Renal cortical epithelial cell (primary cell): ENCODE data around the gene HHATL. TPM values are rescaled to one million over a fixed set of nuclear protein-coding genes. Genes with fewer than 3 reads are reported as not detected.

Experiments used
- DNase-seq: peaks from one replicate; pipeline ENCODE4 v3.0.0-alpha.2; 2011; ENCODE audit warnings: low read depth
- total RNA-seq: library from RNA; depleted of rRNA; stranded (reverse); fragments of >200 nt; gene quantifications from 2 replicates; pipeline ENCODE4 v1.2.3, GENCODE V29; 2014

Gene HHATL
- total RNA-seq, 1 donor from 2014 or later = not detected

DNA sequence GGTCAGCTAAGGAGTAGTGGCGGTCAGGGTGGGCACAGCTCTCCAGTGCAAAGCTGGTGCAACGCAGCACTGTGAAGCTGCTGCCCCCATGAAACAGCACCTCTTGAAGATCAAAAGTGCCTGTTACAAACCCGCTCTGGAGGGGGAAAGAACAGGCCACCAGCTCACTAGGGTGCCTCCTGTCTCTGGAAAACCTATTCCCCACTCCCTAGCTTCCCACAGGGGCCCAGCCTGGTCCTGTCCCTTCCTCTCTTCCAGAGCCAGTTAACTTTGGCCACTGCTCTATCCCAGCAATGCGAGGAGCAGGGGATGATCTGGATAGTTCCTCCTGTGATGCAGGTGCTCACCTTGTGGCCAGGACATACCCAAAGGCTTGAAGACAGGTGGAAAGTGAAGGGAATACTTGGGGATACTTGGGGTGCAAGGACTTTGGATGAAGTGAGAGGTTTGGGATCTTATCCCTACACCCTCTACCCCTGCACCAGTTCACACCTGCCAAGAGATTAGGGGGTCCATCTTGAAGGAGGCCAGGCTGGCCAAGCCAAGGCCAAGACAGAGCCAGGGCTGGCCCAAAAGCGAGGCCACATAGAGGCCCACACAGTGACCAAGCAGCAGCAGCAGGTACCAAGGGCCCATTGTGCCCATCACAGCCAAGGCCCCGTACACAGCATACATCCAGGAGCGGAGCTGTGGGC is 4.2 kb downstream of the HHATL start:
- no peak for DNase-seq

DNA sequence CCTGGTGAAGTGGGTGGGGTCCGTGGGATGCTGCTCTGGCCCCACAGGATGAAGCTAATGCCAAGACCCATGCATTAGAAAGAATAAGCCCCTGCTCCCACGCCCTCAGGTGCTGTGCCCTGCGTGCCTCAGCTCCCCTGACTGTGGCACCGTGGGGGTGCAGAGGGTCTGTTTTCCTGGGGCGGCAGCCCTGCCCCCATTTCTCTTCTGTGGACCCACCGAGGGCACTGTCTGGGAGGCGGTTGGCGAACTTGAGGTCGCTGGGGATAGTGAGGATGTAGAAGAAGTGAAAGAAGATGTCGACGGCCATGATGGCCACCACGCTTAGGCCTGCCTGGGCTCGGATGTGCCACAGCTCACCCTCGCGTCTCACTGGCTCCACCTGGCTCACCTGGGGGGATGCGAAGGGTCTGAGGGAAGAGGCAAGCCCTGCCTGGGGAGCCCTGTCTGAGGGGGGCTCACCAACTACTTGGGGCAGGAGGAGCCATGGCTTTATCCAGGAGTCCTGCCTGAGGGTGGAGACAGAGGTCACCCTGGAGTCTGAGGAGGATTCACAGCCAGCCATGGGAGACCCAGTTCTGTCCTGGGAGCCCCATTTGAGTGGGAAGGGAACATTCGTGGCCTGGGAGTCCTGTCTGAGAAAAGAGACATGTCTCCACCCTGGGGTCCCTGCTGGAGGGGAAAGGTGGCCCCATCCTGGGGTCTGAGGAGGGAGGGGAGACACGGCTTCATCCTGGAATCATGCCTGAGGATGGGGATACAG is 5.1 kb downstream of the HHATL start:
- no peak for DNase-seq

DNA sequence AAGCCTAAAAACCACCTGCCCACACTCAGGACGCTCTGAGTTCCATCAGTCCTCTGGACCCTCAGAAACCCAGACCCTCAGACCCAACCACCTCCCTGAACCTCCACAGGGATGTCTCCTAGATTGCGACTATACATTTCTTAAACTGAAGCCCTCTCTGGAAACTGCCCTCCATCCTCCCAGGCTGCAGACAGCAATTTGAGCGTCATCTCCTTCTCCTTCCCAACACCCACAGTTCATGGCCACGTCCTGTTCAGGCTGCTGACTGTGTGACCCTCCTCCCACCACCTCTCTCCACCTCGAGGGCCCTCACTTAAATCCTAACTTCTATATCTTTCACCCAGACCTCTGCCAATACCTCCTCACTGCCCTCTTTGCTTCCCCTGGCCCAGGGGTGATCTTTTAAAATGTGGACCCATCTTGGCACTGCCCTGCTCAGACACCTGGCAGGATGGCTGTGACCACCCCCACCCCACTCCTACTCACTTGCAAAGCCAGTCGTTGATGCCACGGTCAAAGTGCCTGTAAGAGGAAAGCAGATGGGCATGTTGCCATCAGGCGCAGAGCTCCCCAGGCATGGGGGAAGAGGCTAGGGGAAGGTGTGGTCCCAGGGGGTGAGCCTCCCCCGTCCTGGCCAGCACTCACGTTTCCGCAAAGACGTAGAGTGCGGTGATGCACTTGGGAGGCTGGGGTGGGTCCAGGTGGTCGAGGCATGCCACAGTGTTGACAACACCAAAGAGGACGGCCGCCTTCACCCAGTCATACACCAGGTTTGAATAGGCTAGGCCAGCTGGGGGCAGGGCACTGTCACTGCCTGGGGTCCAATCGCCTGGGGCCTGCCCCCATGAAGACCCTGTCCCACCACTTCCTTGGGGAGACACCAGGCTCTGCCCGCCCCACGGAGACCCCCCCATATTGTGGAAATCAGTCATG is 6.0 kb downstream of the HHATL start:
- DNase-seq = no peak

DNA sequence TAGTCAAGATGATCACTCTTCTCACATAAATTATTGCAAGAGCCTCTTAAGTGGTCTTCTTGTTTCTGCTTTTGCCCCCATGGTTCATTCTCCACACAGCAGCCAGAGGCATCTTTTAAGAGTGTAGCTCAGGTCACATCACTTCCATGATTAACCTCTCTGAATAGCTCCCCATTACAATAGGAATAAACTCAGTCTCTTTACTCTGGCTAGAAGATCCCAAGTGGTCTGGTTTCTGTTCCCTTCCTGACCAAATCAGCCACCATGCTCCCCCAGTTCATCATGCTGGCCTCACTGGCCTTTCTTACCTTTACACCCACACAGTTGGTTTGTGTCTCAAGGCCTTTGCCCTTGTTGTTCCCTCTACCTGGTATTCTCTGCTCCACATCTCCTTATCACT is 8.2 kb downstream of the HHATL start:
- DNase-seq = no peak

DNA sequence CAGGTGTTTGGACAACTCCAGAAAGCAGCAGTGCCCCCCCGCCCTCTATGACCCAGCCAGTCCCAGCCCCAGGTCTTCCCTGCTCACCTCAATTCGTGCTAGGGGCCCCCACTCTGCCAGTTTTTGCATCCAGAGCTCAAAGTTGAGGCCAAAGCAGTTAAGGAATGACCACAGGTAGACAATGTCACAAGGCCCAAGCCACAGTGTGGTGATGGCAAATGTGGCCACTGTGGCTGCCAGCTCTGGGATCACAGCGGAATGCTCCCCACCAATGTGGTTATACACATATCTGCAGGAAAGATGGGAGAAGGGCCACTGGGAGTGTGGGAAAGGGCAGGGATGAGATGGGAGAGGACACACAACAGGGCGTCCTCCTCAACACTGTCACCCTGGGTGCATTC is 9.1 kb downstream of the HHATL start:
- DNase-seq = no peak

DNA sequence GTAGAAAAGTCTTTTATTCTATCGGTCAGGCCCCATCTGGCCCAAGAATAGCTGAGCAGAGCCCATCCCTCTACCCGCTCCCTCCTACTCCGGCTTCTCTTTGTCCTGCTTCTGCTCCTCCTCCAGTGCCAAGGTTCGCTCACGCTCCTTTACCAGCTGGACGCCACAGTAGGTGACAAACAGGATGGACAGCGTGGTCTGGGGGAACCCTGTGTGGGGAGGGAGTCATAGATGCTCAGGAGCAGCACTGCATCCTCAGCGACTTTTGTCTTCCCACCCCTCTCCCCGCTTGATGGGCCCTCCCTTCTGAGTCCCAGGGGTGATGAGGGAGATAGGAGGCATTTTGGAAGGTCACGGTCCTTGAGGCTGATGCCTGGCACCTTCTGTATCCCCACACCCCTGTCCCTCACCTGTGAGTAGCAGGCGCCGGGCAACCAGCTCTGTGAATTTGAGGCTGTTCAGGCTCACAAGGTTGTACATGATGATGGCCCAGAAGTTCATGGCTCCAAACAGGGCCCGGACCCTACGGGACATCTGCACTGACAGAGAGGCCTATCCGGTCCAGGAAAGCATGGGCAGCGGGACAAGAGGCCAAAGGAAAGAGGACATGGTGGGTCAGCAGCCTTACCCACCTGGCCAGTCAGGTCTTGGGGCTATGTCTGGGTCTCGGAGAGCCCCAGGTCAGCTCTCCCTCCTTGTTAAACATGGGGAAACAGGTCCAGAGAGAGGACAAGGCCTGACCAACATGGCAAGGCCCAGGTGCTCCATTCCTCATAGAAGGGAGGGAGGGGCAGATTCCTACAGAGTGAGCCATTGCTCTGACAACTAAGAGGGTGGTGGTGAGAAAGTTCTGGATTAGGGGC is 9.7 kb downstream of the HHATL start:
- no peak for DNase-seq

DNA sequence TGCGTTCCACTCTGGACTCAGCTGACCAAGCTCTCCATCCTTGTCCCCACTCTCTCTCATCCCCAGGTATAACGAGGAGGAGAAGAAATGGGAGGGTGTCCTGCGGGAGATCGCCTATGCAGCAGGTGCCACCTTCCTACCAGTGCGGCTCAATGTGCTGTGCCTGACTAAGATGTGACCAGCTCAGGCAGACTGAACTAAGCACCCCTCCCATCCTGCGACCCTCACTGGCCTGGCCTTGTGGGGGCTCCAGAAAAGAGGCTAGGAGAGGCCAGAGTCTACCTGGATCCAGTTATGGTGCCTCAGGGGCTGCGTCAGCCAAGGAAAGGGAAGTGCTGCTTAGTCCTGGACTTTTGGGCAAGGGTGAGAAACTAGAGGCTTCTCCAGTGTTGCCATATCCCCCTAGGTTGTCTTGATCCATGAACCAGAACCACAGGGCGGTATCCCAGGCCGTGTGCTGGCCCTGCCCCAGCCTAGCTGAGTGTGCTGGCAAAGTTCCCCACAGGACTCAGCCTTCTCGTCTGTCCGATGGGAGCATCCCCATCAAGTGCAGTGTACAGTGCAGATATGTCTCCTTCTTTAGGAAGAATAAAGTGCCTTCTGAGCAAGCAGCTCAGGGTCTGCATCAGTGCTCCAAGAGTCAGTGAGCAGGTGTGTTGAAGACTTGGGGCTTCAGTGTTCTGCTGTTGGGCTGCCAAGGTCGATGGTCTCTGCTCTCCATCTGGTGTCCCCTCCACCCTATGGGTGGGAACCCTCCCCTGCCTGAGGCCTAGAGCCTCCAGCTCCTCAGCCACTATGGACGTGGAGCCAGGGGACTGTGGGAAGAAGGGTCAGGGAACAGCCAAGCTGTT is 10.6 kb downstream of the HHATL start:
- DNase-seq = no peak

DNA sequence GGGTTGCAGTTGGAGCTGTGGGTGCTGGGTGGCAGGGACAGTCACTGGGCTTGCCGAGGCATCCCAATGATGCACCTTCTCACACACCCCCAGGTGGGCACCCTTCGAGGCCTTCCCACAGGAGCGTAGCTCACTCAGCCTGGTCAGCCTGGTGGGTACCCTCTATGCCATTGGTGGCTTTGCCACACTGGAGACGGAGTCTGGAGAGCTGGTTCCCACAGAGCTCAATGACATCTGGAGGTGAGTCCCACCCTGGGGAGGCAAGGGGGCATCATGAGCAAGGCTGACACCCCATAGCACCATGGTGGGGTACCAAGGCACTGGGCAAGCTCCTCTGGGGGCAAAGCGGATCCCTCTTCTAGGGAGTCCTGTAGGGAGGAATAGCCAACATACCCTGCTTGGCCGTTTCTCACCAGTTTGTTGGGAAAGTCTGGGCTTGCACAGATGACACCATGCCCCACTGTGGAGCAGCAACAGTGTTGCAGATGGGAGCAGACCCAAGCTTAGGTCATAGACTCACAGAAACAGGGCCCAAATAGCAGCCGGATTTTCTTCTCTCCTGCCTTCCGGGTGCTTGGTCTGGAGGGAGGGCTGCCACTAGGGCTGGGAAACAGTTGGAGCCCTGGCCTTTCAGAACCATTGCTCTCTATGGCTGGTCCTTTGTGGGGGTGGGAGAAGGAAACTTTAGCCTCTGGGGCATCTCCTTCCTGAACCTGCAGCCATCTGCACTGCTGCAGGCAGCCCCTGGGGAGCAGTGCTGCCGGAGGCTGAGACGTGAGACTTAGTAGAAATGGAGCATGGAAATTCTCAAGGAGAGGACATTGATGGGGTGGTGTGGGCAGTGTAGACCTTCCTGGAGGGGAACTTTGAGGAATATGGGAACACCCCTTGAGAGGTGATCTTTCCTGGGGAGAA is 11.6 kb downstream of the HHATL start:
- no peak for DNase-seq

DNA sequence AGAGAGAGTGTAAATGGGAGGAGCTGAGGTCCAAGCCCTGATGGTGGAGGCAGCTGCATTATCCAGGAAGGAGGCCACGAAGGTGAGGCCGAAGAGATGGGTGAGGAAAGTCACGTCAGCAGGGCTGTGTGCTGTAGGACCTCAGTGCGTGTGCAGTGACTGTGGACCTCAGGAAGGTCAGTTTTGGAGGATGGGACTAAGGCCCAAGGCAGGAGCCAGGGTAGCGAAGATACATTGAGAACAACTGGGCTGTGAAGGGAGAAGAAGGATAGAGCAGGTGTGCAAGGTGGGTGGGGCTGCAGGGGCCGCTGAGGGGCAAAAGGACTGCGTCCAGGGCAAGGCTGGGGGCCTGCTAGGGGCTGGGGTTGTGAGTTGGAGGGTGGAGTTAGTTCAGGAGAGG is 12.4 kb downstream of the HHATL start:
- DNase-seq = no peak

DNA sequence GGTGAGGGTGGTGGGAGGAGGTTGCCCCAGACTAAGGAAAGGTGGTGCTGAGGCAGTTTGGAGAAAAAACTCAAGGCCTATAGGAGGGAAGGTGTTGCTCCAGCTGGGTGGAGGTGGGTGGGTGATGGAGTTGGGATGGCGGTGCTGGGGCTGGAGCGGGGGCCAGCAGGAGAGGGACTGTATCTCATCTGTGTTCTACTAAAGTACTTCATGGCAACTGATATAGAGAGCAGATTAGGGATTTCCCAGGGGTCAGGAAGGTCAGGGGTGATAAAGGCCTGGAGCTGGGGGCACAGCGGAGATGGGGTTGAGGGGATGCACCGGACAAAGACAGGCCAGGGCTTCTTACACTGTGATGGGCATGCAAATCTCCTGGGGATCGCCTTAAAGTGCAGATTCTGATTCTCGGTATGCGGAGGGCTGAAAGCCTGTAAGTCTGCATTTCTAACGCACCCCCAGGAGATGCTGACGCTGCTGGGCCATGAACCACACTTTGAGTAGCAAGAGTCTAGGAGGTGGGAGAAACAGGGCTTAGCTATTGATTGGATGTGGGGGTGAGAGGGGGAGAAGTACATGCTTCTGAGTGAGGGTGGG is 13.1 kb downstream of the HHATL start:
- DNase-seq = no peak

DNA sequence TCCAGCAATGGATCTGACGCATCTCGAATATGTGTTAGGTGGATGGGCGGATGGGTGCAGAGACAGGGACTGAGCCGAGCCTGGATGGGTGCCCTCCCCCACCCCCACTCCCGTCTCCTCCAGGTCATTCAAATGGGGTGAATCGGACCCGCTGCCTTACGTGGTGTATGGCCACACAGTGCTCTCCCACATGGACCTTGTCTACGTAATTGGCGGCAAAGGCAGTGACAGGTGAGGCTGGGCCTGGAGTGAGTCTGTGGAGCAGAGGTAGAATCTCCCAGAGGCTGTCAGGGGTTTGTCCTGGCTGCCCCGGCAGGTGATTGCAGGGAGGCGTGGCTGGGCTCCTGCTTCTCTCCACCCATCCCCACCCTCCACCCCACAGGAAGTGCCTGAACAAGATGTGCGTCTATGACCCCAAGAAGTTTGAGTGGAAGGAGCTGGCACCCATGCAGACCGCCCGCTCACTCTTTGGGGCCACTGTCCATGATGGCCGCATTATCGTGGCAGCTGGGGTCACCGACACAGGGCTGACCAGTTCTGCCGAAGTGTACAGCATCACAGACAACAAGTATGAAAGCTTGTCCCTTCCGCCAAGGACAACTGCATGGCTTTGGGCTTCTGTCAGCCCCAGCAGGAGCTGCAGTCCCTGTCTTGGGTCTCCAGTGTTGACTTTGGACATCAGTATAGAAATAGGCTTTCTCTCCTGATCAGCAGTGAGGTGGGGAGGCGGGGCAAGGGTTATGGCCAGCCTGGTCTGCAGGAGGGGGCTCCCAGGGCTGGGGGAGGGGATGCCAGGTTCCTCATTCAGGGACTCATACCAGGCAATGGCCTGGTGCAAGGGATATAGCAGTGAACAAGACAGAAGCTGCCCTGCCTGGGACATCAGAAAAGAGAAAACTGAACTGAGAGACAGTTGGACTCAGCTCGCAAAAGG is 13.8 kb downstream of the HHATL start:
- no peak for DNase-seq

DNA sequence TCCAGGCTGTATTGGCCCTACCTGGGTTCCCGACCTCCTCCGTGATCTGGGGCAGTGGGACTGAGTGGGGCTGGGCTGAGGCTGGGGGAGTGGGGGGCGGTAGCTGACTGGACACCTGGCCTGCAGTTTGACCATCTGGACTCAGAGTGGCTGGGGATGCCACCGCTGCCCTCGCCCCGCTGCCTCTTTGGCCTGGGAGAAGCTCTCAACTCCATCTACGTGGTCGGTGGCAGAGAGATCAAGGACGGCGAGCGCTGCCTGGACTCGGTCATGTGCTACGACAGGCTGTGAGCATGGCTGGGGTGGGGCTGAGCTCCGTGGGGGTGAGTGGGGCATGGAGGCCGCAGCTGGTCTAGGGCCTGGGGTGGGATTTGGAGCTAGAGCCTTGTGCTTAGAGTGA is 14.6 kb downstream of the HHATL start:
- no peak for DNase-seq

DNA sequence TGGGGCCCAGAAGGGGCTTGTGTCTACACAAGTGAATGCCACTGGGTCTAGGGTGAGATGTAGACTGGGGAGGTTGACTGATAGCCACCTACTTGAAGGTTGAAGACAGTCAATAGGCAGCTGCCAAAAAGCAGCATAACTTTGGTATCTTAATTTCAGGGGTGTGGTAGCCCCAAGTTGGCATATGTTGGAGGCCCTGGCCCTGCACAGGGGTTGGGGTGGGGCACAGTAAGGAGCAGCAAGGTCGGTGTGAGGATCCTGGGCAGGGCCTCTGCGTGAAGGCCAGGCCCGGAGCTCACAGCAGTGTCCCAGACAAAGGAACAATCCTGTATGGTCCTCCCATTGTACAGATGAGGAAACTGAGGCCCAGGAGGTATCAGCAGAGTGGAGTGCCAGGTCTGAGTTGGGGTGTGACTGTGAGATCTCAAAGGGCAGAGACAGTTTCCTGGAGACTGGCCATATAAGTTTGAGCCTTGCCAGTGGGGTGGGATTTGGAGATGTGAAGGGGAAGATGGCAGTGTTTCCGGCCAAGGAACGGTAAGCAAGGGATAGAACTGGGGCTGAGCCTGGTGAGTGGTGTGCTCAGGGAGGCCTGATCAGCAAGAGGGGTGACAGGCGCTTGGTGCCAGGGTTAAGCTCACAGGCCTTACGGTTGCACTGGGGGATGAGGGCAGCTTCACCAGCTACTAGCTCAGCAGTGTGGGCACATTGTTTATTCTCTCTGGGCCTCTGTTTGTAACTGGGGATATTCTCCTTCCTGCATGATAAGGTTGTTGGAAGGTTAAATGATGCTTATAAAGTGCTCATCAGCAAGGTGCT is 15.6 kb downstream of the HHATL start:
- no peak for DNase-seq

DNA sequence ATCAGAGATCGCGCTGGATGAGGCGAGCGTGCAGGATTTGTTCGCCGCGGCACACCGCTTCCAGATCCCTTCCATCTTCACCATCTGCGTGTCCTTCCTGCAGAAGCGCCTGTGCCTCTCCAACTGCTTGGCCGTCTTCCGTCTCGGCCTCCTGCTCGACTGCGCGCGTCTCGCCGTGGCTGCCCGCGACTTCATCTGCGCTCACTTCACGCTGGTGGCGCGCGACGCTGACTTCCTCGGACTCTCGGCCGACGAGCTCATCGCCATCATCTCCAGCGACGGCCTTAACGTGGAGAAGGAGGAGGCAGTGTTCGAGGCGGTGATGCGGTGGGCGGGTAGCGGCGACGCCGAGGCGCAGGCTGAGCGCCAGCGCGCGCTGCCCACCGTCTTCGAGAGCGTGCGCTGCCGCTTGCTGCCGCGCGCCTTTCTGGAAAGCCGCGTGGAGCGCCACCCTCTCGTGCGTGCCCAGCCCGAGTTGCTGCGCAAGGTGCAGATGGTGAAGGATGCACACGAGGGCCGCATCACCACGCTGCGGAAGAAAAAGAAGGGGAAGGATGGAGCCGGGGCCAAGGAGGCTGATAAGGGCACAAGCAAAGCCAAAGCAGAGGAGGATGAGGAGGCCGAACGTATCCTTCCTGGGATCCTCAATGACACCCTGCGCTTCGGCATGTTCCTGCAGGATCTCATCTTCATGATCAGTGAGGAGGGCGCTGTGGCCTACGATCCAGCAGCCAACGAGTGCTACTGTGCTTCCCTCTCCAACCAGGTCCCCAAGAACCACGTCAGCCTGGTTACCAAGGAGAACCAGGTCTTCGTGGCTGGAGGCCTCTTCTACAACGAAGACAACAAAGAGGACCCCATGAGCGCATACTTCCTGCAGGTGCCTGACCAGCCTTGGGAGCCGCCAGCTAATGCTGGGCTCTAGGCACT is 16.4 kb downstream of the HHATL start:
- DNase-seq = no peak

DNA sequence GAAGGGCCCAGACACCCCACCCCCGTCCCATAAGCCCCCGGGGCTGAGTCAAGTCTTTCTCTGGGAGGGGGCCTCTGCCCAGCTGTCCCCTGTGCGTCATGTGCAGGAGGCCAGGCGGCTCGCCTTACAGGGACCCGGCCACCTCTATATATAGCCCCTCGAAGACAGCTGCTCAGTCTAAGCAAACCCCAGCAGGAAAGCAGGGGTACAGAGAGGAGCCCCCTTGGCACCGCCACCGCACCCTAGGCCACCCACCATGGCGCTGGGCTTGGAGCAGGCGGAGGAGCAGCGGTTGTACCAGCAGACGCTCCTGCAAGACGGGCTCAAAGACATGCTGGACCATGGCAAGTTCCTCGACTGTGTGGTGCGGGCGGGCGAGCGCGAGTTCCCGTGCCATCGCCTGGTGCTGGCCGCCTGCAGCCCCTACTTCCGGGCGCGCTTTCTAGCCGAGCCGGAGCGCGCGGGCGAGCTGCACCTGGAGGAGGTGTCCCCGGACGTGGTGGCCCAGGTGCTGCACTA is 17.2 kb downstream of the HHATL start, which contains the start of gene KLHL40:
Gene KLHL40 (plus strand): TSS at position 175 of the 519 bp plus-strand sequence. CDS start 82 bp downstream, at position 257.
- no peak for DNase-seq
